ENCODE results near the gene ITGB1BP1. TPM values are rescaled to one million over a fixed set of nuclear protein-coding genes. Genes with fewer than 3 reads are reported as not detected.

The ITGB1BP1 gene
- total RNA-seq, 1 experiment from 2014 or later: 68.7 TPM

- Histone ChIP-seq H3K4me3 (no peak overlapping the region), H3K27ac (no peak overlapping the region), H3K36me3 (peaks cover 18% of the 10 kb centered on the region), H3K4me1 (no peaks in the 10 kb centered on the region), H3K9me3 (replicated peaks) (no peaks in the 10 kb centered on the region), H3K27me3 (no peaks in the 10 kb centered on the region)
- DNase-seq: no peak
These were observed 6.9 kb downstream of the ITGB1BP1 start for GRCh38 chr2:9416267-9416961.

- DNase-seq: no peak
- Histone ChIP-seq H3K36me3 (peaks cover 26% of the 10 kb centered on the region), H3K4me3 (no peak overlapping the region), H3K9me3 (replicated peaks) (no peaks in the 10 kb centered on the region), H3K27ac (no peak overlapping the region), H3K4me1 (no peaks in the 10 kb centered on the region), H3K27me3 (no peaks in the 10 kb centered on the region)
These were observed 7.7 kb downstream of the ITGB1BP1 start for GRCh38 chr2:9415516-9416169.

- no peaks in the 10 kb centered on the region for H3K9me3 ChIP-seq (replicated peaks)
- H3K4me3 ChIP-seq: no peak overlapping the region
- no peak overlapping the region for H3K27ac ChIP-seq
- H3K27me3 ChIP-seq: no peaks in the 10 kb centered on the region
- no peak for DNase-seq
- peaks cover 31% of the 10 kb centered on the region for H3K36me3 ChIP-seq
- no peaks in the 10 kb centered on the region for H3K4me1 ChIP-seq
These were observed 10.5 kb downstream of the ITGB1BP1 start for GRCh38 chr2:9412781-9413180.

GRCh38 chr2:9410108-9410507 is 13.2 kb downstream of the ITGB1BP1 start:
- Histone ChIP-seq H3K9me3 (replicated peaks) (no peaks in the 10 kb centered on the region), H3K36me3 (peaks cover 40% of the 10 kb centered on the region), H3K27ac (no peak overlapping the region), H3K27me3 (no peaks in the 10 kb centered on the region), H3K4me1 (no peaks in the 10 kb centered on the region), H3K4me3 (no peak overlapping the region)
- no peak for DNase-seq

GRCh38 chr2:9408641-9409151 is 14.6 kb downstream of the ITGB1BP1 start:
- Histone ChIP-seq H3K4me3 (no peak overlapping the region), H3K27ac (no peak overlapping the region), H3K9me3 (replicated peaks) (no peaks in the 10 kb centered on the region), H3K27me3 (no peaks in the 10 kb centered on the region), H3K4me1 (no peaks in the 10 kb centered on the region), H3K36me3 (peaks cover 36% of the 10 kb centered on the region)
- DNase-seq: no peak

GRCh38 chr2:9407363-9407811 is 15.9 kb downstream of the ITGB1BP1 start:
- Histone ChIP-seq H3K4me3 (no peak overlapping the region), H3K9me3 (replicated peaks) (no peaks in the 10 kb centered on the region), H3K27ac (no peak overlapping the region), H3K4me1 (no peaks in the 10 kb centered on the region), H3K36me3 (peaks cover 41% of the 10 kb centered on the region), H3K27me3 (no peaks in the 10 kb centered on the region)
- DNase-seq: no peak

GRCh38 chr2:9406529-9407362 is 16.6 kb downstream of the ITGB1BP1 start:
- Histone ChIP-seq H3K4me3 (no peak overlapping the region), H3K4me1 (no peaks in the 10 kb centered on the region), H3K36me3 (peaks cover 41% of the 10 kb centered on the region), H3K9me3 (replicated peaks) (no peaks in the 10 kb centered on the region), H3K27me3 (no peaks in the 10 kb centered on the region), H3K27ac (no peak overlapping the region)
- no peak for DNase-seq

- no peaks in the 10 kb centered on the region for H3K4me1 ChIP-seq
- H3K4me3 ChIP-seq: no peak overlapping the region
- H3K9me3 ChIP-seq (replicated peaks): no peaks in the 10 kb centered on the region
- DNase-seq: no peak
- peaks cover 31% of the 10 kb centered on the region for H3K36me3 ChIP-seq
- H3K27me3 ChIP-seq: no peaks in the 10 kb centered on the region
- no peak overlapping the region for H3K27ac ChIP-seq
These were observed 17.7 kb downstream of the ITGB1BP1 start for GRCh38 chr2:9405636-9406035.

- Histone ChIP-seq H3K27ac (no peak overlapping the region), H3K27me3 (no peaks in the 10 kb centered on the region), H3K9me3 (replicated peaks) (no peaks in the 10 kb centered on the region)
These were observed 18.9 kb downstream of the ITGB1BP1 start for GRCh38 chr2:9404451-9404850.

GRCh38 chr2:9403924-9404323 is 19.4 kb downstream of the ITGB1BP1 start:
- DNase-seq: no peak
- Histone ChIP-seq H3K27ac (no peak overlapping the region), H3K36me3 (peaks cover 23% of the 10 kb centered on the region), H3K9me3 (replicated peaks) (no peaks in the 10 kb centered on the region), H3K4me3 (no peak overlapping the region), H3K4me1 (no peaks in the 10 kb centered on the region), H3K27me3 (no peaks in the 10 kb centered on the region)

More at GRCh38 chr2:9404451-9404850, 18.9 kb downstream of the ITGB1BP1 start:
- no peak for DNase-seq
- Histone ChIP-seq H3K4me1 (no peaks in the 10 kb centered on the region), H3K36me3 (peaks cover 25% of the 10 kb centered on the region), H3K4me3 (no peak overlapping the region)

GRCh38 chr2:9401646-9402371 is 21.5 kb downstream of the ITGB1BP1 start:
- no peak for DNase-seq
- Histone ChIP-seq H3K4me1 (no peaks in the 10 kb centered on the region), H3K27ac (no peak overlapping the region), H3K36me3 (peaks cover 18% of the 10 kb centered on the region), H3K4me3 (no peak overlapping the region), H3K9me3 (replicated peaks) (no peaks in the 10 kb centered on the region), H3K27me3 (no peaks in the 10 kb centered on the region)

GRCh38 chr2:9401059-9401547 is 22.2 kb downstream of the ITGB1BP1 start:
- DNase-seq: no peak
- no peak overlapping the region for H3K27ac ChIP-seq
- H3K27me3 ChIP-seq: no peaks in the 10 kb centered on the region
- H3K4me1 ChIP-seq: no peaks in the 10 kb centered on the region
- H3K36me3 ChIP-seq: peaks cover 19% of the 10 kb centered on the region
- H3K4me3 ChIP-seq: no peak overlapping the region
- H3K9me3 ChIP-seq (replicated peaks): no peaks in the 10 kb centered on the region

- Histone ChIP-seq H3K9me3 (replicated peaks) (no peaks in the 10 kb centered on the region), H3K4me1 (no peaks in the 10 kb centered on the region), H3K4me3 (no peak overlapping the region), H3K27ac (no peak overlapping the region), H3K27me3 (no peaks in the 10 kb centered on the region), H3K36me3 (peaks cover 25% of the 10 kb centered on the region)
- DNase-seq: no peak
These were observed 22.9 kb downstream of the ITGB1BP1 start for GRCh38 chr2:9400268-9401058.

All from SJCRH30 (cell line).